ENCODE data around the gene LUM. TPM values are rescaled to one million over a fixed set of nuclear protein-coding genes. Genes with fewer than 3 reads are reported as not detected.

Gene LUM
- total and polyA plus RNA-seq, 4 donors, result 3.7 to 22.3 (median 13.8) TPM

DNA sequence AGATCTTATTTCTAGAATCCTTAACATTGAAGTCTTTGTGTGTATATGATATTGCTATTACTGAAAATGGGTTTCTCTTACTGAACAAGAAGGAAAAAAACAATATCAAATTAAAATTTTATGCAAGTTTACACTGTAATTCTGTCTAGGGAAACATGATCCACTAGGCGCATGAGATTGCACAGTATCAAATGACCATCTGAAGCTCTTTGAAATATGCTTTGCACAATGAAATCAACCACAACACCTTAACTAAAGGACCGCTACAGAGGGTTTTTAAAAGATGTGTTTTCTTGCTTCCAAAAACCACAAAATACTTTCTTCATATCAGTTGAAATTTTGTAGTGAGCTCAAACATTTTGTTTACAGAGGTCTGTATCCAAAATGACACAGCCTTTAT lies 38.4 kb downstream of the LUM start:
- TF ChIP-seq YY1 (IDR thresholded peaks at IDR 0.05), result no peak
- H3K9me3 ChIP-seq (ENCODE audit: control insufficient read depth in 4 of 4, low read length in 3 of 4), result no peaks in the 10 kb centered on the region
- H3K4me1 ChIP-seq (ENCODE audit: control insufficient read depth in 4 of 4, insufficient read depth in 4 of 4, low read length in 3 of 4), result no peaks in the 10 kb centered on the region

GRCh38 chr12:91070936-91071335 lies 40.4 kb downstream of the LUM start:
- TF ChIP-seq RXRA (IDR thresholded peaks at IDR 0.05), result no peak
- TF ChIP-seq FOXA2 (IDR thresholded peaks at IDR 0.05), result no peak
- no peak for TF ChIP-seq JUND (IDR thresholded peaks at IDR 0.05)
- TF ChIP-seq TAF1 (conservative IDR thresholded peaks at IDR 0.05), result no peak
- TF ChIP-seq, protein P1, sequence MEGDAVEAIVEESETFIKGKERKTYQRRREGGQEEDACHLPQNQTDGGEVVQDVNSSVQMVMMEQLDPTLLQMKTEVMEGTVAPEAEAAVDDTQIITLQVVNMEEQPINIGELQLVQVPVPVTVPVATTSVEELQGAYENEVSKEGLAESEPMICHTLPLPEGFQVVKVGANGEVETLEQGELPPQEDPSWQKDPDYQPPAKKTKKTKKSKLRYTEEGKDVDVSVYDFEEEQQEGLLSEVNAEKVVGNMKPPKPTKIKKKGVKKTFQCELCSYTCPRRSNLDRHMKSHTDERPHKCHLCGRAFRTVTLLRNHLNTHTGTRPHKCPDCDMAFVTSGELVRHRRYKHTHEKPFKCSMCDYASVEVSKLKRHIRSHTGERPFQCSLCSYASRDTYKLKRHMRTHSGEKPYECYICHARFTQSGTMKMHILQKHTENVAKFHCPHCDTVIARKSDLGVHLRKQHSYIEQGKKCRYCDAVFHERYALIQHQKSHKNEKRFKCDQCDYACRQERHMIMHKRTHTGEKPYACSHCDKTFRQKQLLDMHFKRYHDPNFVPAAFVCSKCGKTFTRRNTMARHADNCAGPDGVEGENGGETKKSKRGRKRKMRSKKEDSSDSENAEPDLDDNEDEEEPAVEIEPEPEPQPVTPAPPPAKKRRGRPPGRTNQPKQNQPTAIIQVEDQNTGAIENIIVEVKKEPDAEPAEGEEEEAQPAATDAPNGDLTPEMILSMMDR (IDR thresholded peaks at IDR 0.05; ENCODE audit: low read depth, low read length, missing input control), result no peak
- no peak for TF ChIP-seq GABPA (IDR thresholded peaks at IDR 0.05 in 1 of 2, conservative IDR thresholded peaks at IDR 0.05 in 1 of 2)
- TF ChIP-seq HNF4A (conservative IDR thresholded peaks at IDR 0.05), result no peak
- Histone ChIP-seq H3K9ac (ENCODE audit: low read depth in 1 of 2, low read length in 2 of 2) (no peak overlapping the region), H3K9me3 (ENCODE audit: control insufficient read depth in 4 of 4, low read length in 3 of 4) (no peaks in the 10 kb centered on the region), H3K27ac (ENCODE audit: low read depth in 1 of 2, low read length in 2 of 2) (no peak overlapping the region), H3K27me3 (ENCODE audit: control insufficient read depth in 4 of 4, insufficient read depth in 4 of 4, low read length in 3 of 4) (no peaks in the 10 kb centered on the region), H3K36me3 (ENCODE audit: control insufficient read depth in 4 of 4, insufficient read depth in 3 of 4, low read depth in 1 of 4, low read length in 3 of 4) (no peaks in the 10 kb centered on the region), H3K4me1 (ENCODE audit: control insufficient read depth in 4 of 4, insufficient read depth in 4 of 4, low read length in 3 of 4) (no peaks in the 10 kb centered on the region), H3K4me3 (ENCODE audit: low read depth in 1 of 3, low read length in 3 of 3) (no peak overlapping the region)
- no peak for DNase-seq (ENCODE audit: low spot score)

More for the DNA sequence above, 38.4 kb downstream of the LUM start:
- Histone ChIP-seq H3K9ac (ENCODE audit: low read depth in 1 of 2, low read length in 2 of 2) (no peak overlapping the region), H3K27me3 (ENCODE audit: control insufficient read depth in 4 of 4, insufficient read depth in 4 of 4, low read length in 3 of 4) (peaks cover 0 to 3% (median 0%) of the 10 kb centered on the region in 4 donors), H3K27ac (ENCODE audit: low read depth in 1 of 2, low read length in 2 of 2) (no peak overlapping the region), H3K4me3 (ENCODE audit: low read depth in 1 of 3, low read length in 3 of 3) (no peak overlapping the region), H3K36me3 (ENCODE audit: control insufficient read depth in 4 of 4, insufficient read depth in 3 of 4, low read depth in 1 of 4, low read length in 3 of 4) (no peaks in the 10 kb centered on the region)
- WGBS, result 89% methylated on average over 2 of the region's 2 CpGs
- no peak for DNase-seq (ENCODE audit: low spot score)

DNA sequence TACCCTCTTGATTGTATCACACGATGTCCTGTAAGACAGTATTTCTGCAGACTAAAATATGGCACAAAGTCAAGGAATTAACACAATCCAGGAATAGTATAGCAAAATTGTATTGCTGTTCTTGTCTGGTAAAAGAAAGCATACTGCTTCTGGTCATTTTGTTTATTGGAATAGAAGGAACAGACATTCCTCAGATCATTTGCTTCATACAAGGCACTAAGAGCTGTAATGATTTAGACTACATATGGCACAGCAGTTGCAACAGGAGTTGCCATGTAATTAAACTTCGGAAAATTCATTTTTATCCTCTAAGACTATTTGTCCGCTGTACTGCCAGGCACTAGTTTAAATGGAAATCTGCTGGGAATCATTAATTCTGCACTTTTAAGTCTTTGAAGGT lies 45.9 kb downstream of the LUM start:
- no peak for TF ChIP-seq REST (IDR thresholded peaks at IDR 0.05)
- TF ChIP-seq GABPA (IDR thresholded peaks at IDR 0.05 in 1 of 2, conservative IDR thresholded peaks at IDR 0.05 in 1 of 2), result no peak
- TF ChIP-seq TAF1 (conservative IDR thresholded peaks at IDR 0.05), result no peak
- TF ChIP-seq SP1 (IDR thresholded peaks at IDR 0.05), result no peak
- TF ChIP-seq NR2F2 (IDR thresholded peaks at IDR 0.05), result no peak
- TF ChIP-seq, protein P2, sequence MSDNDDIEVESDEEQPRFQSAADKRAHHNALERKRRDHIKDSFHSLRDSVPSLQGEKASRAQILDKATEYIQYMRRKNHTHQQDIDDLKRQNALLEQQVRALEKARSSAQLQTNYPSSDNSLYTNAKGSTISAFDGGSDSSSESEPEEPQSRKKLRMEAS (IDR thresholded peaks at IDR 0.05), result no peak
- TF ChIP-seq FOXA1 (IDR thresholded peaks at IDR 0.05), result no peak
- TF ChIP-seq, protein P3, sequence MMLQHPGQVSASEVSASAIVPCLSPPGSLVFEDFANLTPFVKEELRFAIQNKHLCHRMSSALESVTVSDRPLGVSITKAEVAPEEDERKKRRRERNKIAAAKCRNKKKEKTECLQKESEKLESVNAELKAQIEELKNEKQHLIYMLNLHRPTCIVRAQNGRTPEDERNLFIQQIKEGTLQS (IDR thresholded peaks at IDR 0.05), result no peak
- no peak for TF ChIP-seq YY1 (IDR thresholded peaks at IDR 0.05)
- DNase-seq (ENCODE audit: low spot score), result no peak
- H3K27me3 ChIP-seq (ENCODE audit: control insufficient read depth in 4 of 4, insufficient read depth in 4 of 4, low read length in 3 of 4), result no peaks in the 10 kb centered on the region
- no peak overlapping the region for H3K27ac ChIP-seq (ENCODE audit: low read depth in 1 of 2, low read length in 2 of 2)
- no peak overlapping the region for H3K4me3 ChIP-seq (ENCODE audit: low read depth in 1 of 3, low read length in 3 of 3)
- H3K9ac ChIP-seq (ENCODE audit: low read depth in 1 of 2, low read length in 2 of 2), result no peak overlapping the region
- no peaks in the 10 kb centered on the region for H3K9me3 ChIP-seq (ENCODE audit: control insufficient read depth in 4 of 4, low read length in 3 of 4)
- H3K36me3 ChIP-seq (ENCODE audit: control insufficient read depth in 4 of 4, insufficient read depth in 3 of 4, low read depth in 1 of 4, low read length in 3 of 4), result no peaks in the 10 kb centered on the region
- peaks cover 0 to 1% (median 0%) of the 10 kb centered on the region in 4 donors for H3K4me1 ChIP-seq (ENCODE audit: control insufficient read depth in 4 of 4, insufficient read depth in 4 of 4, low read length in 3 of 4)
- WGBS, result 74% methylated on average over 3 of the region's 3 CpGs

Data from liver (tissue), 9 donors.